ENCODE measurements around the gene UCN.

GRCh38 chr2:27275211-27276150 lies 32.8 kb downstream of the UCN start, which contains the start of gene DNAJC5G:
- no peak for TF ChIP-seq CTCF (IDR thresholded peaks at IDR 0.05; ENCODE audit: low read depth, low read length)
- TF ChIP-seq POLR2A (IDR thresholded peaks at IDR 0.05; ENCODE audit: extremely low read depth, insufficient read length), result no peak
- no peak for TF ChIP-seq MYC (IDR thresholded peaks at IDR 0.05; ENCODE audit: low read depth, low read length)

Measured in NB4 (cell line).